GM18951 (cell line): ENCODE results near the gene HK1.

ENCODE experiments used
- POLR2A ChIP-seq: IDR thresholded peaks from 4 replicates; pipeline ENCODE4 v1.6.1; 2011; ENCODE audit warnings: mild to moderate bottlenecking; ENCODE audit not compliant: insufficient read length, insufficient read depth; ENCODE audit errors: extremely low read depth
- in situ Hi-C: fragments of 300-500 bp; cut with MboI; formaldehyde crosslinking; loops from one replicate; pipeline ENCODE4 v1.12.0; 2022; ENCODE audit warnings: low sequenced_read_pairs, mixed read lengths, inconsistent platforms; ENCODE audit not compliant: unreplicated experiment

HK1 gene

GRCh38 chr10:69375307-69376151, 97.2 kb downstream of the HK1 start:
- in situ Hi-C loops = loop anchor here (25.0 kb wide), 1 partner anchor 388 kb away; the partner anchor contains the start of gene KIFBP
- no peak for TF ChIP-seq POLR2A

DNA sequence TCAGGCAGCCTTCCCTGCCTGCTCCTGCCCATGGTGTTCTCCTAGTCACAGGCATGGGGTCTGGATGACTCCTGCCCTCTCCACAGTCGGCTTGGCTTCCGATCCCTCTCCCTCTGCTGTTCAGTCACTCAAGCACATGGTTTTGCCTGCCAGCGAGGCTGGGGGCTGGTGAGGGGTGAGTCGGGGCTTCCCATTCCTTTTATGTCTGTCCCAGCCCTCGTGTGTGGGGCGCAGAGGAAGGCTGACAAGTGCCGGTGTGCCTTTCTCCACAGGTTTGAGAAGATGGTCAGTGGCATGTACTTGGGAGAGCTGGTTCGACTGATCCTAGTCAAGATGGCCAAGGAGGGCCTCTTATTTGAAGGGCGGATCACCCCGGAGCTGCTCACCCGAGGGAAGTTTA, 98.4 kb downstream of the HK1 start:
- no peak for TF ChIP-seq POLR2A

DNA sequence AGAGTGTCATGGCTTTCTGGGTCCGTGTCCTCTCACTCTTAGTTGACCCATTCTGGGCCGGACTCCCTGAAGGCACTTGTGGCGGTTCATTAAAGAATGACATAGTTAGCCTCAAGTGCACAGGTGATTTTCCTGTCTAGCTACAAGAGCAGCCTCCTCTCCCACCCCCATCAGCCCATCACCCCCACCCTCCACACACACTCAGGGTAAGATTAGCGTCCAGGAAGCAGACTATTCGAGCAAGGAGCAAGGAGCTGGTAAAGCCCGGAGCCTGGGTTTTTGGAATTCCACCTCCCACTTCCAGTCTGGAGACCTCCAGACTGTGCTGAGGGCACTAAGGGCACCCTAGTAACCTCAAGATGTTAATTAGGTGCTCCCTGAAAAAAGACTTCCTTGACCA, 98.9 kb downstream of the HK1 start:
- in situ Hi-C loops = loop anchor here (25.0 kb wide), 1 partner anchor 390 kb away; the partner anchor contains the start of gene KIFBP
- TF ChIP-seq POLR2A = no peak

More for the DNA sequence above, 98.4 kb downstream of the HK1 start:
- in situ Hi-C loops = loop anchor here (25.0 kb wide), 1 partner anchor 389 kb away; the partner anchor contains the start of gene KIFBP

DNA sequence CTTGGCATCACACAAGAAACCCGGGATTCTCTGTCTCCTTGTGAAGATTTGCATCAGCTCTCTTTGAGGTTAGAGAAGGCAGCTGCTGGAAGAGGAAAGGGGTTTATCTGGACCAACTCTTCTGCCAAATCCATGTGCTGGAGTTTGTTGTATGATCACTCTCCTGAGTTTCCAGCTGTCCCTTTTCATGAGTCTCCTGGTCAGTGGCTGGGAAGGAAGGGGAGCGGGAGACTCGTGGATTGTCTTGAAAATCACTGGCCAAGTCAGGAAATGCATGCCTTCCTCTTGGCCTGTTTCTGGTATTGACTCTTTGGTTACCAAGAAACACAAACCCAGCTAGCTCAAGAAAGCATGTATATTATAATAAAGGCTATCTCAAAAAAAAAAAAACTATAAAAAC, 99.6 kb downstream of the HK1 start:
- TF ChIP-seq POLR2A = no peak
- in situ Hi-C loops = loop anchor here (25.0 kb wide), 1 partner anchor 391 kb away; the partner anchor contains the start of gene KIFBP

DNA sequence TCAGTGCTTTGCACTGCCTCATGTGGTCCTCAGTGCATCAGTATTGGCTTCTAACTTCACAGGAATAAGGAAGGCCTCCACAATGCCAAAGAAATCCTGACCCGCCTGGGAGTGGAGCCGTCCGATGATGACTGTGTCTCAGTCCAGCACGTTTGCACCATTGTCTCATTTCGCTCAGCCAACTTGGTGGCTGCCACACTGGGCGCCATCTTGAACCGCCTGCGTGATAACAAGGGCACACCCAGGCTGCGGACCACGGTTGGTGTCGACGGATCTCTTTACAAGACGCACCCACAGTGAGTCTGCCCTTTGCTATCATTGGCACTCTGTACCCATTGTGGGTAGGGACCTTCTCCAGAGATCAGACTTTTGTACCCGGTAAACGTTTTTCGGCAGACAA, 101.5 kb downstream of the HK1 start:
- in situ Hi-C loops = loop anchor here (25.0 kb wide), 1 partner anchor 392 kb away; the partner anchor contains the start of gene KIFBP
- TF ChIP-seq POLR2A = no peak

GRCh38 chr10:69382382-69383117, 104.3 kb downstream of the HK1 start:
- in situ Hi-C loops = loop anchor here (25.0 kb wide), 1 partner anchor 395 kb away; the partner anchor contains the start of gene KIFBP
- TF ChIP-seq POLR2A = no peak

GRCh38 chr10:69383558-69383957, 105.3 kb downstream of the HK1 start:
- no peak for TF ChIP-seq POLR2A
- in situ Hi-C loops = loop anchor here (25.0 kb wide), 1 partner anchor 396 kb away; the partner anchor contains the start of gene KIFBP

GRCh38 chr10:69384320-69384719, 106.0 kb downstream of the HK1 start:
- no peak for TF ChIP-seq POLR2A
- in situ Hi-C loops = loop anchor here (25.0 kb wide), 1 partner anchor 397 kb away; the partner anchor contains the start of gene KIFBP

- in situ Hi-C loops = loop anchor here (5.0 to 25.0 kb wide), 2 partner anchors 138 to 398 kb away; partner anchors contain the start of gene KIFBP
- no peak for TF ChIP-seq POLR2A
These were observed 107.4 kb downstream of the HK1 start for GRCh38 chr10:69385454-69386350.

DNA sequence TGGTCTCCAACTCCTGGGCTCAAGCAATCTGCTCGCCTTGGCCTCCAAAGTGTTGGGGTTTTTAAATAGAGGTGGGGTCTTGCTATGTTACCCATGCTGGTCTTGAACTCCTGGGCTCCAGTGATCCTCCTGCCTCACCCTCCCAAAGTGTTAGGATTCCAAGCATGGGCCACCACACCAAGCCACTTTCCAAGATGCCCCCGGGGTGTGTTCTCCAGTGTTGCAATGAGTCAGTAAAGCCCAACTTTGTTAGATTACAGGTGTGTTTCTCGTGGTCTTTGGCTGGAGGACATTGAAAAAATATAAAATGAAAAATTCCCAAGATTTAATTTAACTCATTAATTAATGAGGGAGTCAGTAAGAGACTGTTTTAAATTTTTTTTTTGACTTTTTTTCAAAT, 109.2 kb downstream of the HK1 start:
- in situ Hi-C loops = loop anchor here (5.0 to 25.0 kb wide), 2 partner anchors 140 to 400 kb away; partner anchors contain the start of gene KIFBP
- no peak for TF ChIP-seq POLR2A

DNA sequence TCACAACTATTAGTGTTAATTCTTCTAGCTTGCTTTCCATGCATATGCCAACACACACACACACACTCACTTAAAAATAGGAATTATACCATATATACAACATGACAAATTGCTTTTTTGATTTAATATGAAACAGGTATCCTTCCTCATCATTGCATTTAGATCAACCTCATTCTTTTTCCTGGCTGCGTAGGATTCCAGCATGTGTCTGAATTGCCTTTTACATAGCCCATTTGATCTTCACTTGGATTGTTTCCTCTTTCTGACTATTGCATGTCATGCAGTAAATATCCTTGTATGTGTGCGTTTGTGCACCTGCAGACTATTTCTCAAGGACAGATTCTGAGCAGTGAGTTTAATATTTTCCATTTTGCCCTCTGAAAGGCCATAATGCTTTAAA, 110.2 kb downstream of the HK1 start:
- TF ChIP-seq POLR2A = no peak

DNA sequence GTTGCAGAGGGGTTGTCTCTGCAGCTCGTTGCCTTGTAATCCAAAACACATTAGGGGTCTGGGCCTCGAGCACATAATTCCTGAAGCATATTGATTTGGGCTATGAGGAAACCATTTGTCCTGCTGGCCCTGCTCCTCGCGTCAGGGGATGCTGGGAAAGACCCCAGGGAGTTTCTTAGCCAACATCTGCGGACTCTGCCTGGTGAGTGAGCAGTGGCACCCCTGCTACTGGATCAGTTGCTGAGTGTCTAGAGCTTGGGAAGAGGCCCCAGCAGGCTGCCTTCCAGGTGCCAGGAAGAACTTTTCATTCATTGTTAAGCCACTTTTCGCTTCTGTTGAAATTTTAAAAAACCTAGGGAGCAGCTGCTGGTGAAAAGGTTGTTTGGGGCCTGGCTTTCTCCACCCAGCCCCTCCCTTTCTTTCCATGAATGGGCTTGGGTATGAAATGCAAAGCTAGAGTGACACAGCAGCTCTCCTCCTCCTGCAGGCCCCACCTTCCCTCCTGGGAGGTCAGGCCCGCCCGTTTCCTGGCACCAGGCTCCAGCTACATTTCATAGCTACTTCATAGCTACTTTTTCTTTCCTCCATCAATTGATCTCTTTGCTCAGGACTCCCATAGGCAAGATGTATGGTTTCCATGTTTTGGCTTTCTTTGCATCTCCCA, 111.7 kb downstream of the HK1 start:
- no peak for TF ChIP-seq POLR2A
- in situ Hi-C loops = loop anchor here (5.0 to 25.0 kb wide), 2 partner anchors 143 to 403 kb away; partner anchors contain the start of gene KIFBP

More for the DNA sequence above, 110.2 kb downstream of the HK1 start:
- in situ Hi-C loops = loop anchor here (5.0 to 25.0 kb wide), 2 partner anchors 141 to 401 kb away; partner anchors contain the start of gene KIFBP

DNA sequence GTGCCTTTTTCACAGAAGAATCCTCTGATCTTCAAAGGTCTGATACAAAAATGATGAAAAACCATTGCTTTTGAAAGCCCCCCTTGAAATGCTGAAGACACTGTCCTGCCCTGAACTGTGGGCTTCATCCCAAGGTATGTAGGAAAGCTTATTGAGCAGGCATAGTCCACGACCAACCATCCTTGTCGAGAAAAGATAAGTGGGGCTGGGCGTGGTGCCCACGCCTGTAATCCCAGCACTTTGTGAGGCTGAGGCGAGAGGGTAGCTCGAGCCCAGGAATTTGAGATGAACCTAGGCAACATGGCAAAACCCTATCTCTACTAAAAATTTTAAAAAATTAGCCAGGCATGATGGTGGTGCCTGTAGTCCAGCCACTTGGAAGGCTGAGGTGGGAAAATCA, 112.9 kb downstream of the HK1 start:
- TF ChIP-seq POLR2A = no peak
- in situ Hi-C loops = loop anchor here (25.0 kb wide), 1 partner anchor 404 kb away; the partner anchor contains the start of gene KIFBP
